ENCODE results near the gene GUK1.

GUK1 gene

GRCh38 chr1:228162286-228163006 lies 22.4 kb downstream of the GUK1 start:
- Histone ChIP-seq H3K14ac (ENCODE audit: low read length) (no peak overlapping the region), H4K91ac (ENCODE audit: low read depth, low read length, poor library complexity) (no peak overlapping the region), H3K79me1 (ENCODE audit: low read depth, low read length) (peaks cover 3% of the 10 kb centered on the region), H3K4me3 (ENCODE audit: low read length in 2 of 2) (no peak overlapping the region), H3K27ac (replicated peaks; ENCODE audit: low read length) (no peak overlapping the region), H3K9ac (ENCODE audit: low read depth, low read length, poor library complexity) (peak overlapping the region; percentile 78), H2BK120ac (ENCODE audit: low read depth, low read length) (no peak overlapping the region), H2AFZ (ENCODE audit: low read length) (no peak overlapping the region), H4K8ac (ENCODE audit: low read depth, low read length) (no peak overlapping the region), H3K27me3 (ENCODE audit: control insufficient read depth in 3 of 3, insufficient read depth in 3 of 3, low read depth in 1 of 3, low read length in 3 of 3) (no peaks in the 10 kb centered on the region), H2BK12ac (ENCODE audit: low read length) (no peak overlapping the region), H3K4ac (ENCODE audit: low read length) (no peak overlapping the region), H2AK5ac (ENCODE audit: low read depth, low read length) (peak overlapping the region; percentile 86), H2BK15ac (ENCODE audit: low read length) (peak overlapping the region; percentile 32), H3K36me3 (replicated peaks in 1 of 2; ENCODE audit: control insufficient read depth in 2 of 2, insufficient read depth in 2 of 2, low read length in 2 of 2) (no peaks in the 10 kb centered on the region), H3K4me1 (ENCODE audit: control insufficient read depth in 2 of 2, insufficient read depth in 1 of 2, low read depth in 1 of 2, low read length in 2 of 2) (peaks cover 5 to 15% of the 10 kb centered on the region in 2 donors), H3K23ac (ENCODE audit: low read depth, low read length, poor library complexity) (peak overlapping the region; percentile 17), H3K9me3 (replicated peaks in 1 of 2; ENCODE audit: control insufficient read depth in 2 of 2, insufficient read depth in 1 of 2, low read depth in 1 of 2, low read length in 2 of 2) (no peaks in the 10 kb centered on the region), H3K4me2 (ENCODE audit: insufficient read depth, low read length, poor library complexity, severe bottlenecking) (no peak overlapping the region), H2BK5ac (ENCODE audit: low read length) (no peak overlapping the region), H3K18ac (ENCODE audit: low read length) (peak overlapping the region; percentile 11)
- DNase-seq (ENCODE audit: low spot score), result no peak
- WGBS, 2 donors (ENCODE audit: extremely low coverage in 2 of 2, insufficient read length in 2 of 2, insufficient replicate concordance in 1 of 2), result no CpG with 5 or more reads among the region's 14 CpGs

- no peak overlapping the region for H2BK120ac ChIP-seq (ENCODE audit: low read depth, low read length)
These were observed 23.1 kb downstream of the GUK1 start for GRCh38 chr1:228163007-228163753.

GRCh38 chr1:228163776-228164519 lies 23.9 kb downstream of the GUK1 start:
- Histone ChIP-seq H3K79me1 (ENCODE audit: low read depth, low read length) (peaks cover 3% of the 10 kb centered on the region), H4K8ac (ENCODE audit: low read depth, low read length) (no peak overlapping the region), H2BK12ac (ENCODE audit: low read length) (peak overlapping the region; percentile 16), H3K36me3 (replicated peaks in 1 of 2; ENCODE audit: control insufficient read depth in 2 of 2, insufficient read depth in 2 of 2, low read length in 2 of 2) (no peaks in the 10 kb centered on the region), H2AFZ (ENCODE audit: low read length) (no peak overlapping the region), H3K4ac (ENCODE audit: low read length) (peak overlapping the region; percentile 32), H3K4me1 (ENCODE audit: control insufficient read depth in 2 of 2, insufficient read depth in 1 of 2, low read depth in 1 of 2, low read length in 2 of 2) (peaks cover 5 to 15% of the 10 kb centered on the region in 2 donors), H4K91ac (ENCODE audit: low read depth, low read length, poor library complexity) (no peak overlapping the region), H3K27me3 (ENCODE audit: control insufficient read depth in 3 of 3, insufficient read depth in 3 of 3, low read depth in 1 of 3, low read length in 3 of 3) (no peaks in the 10 kb centered on the region), H3K27ac (replicated peaks; ENCODE audit: low read length) (no peak overlapping the region), H2BK120ac (ENCODE audit: low read depth, low read length) (no peak overlapping the region), H2BK5ac (ENCODE audit: low read length) (no peak overlapping the region), H3K4me3 (ENCODE audit: low read length in 2 of 2) (peak overlapping the region in 1 of 2 donors; percentile 9), H2AK5ac (ENCODE audit: low read depth, low read length) (peak overlapping the region; percentile 77), H2BK15ac (ENCODE audit: low read length) (no peak overlapping the region), H3K4me2 (ENCODE audit: insufficient read depth, low read length, poor library complexity, severe bottlenecking) (no peak overlapping the region), H3K18ac (ENCODE audit: low read length) (no peak overlapping the region), H3K9me3 (replicated peaks in 1 of 2; ENCODE audit: control insufficient read depth in 2 of 2, insufficient read depth in 1 of 2, low read depth in 1 of 2, low read length in 2 of 2) (no peaks in the 10 kb centered on the region), H3K23ac (ENCODE audit: low read depth, low read length, poor library complexity) (no peak overlapping the region), H3K9ac (ENCODE audit: low read depth, low read length, poor library complexity) (no peak overlapping the region), H3K14ac (ENCODE audit: low read length) (no peak overlapping the region)
- no CpG with 5 or more reads among the region's 10 CpGs for whole genome bisulfite sequencing, 2 donors (ENCODE audit: extremely low coverage in 2 of 2, insufficient read length in 2 of 2, insufficient replicate concordance in 1 of 2)
- no peak for DNase-seq (ENCODE audit: low spot score)

More at GRCh38 chr1:228163007-228163753, 23.1 kb downstream of the GUK1 start:
- Histone ChIP-seq H3K27ac (replicated peaks; ENCODE audit: low read length) (no peak overlapping the region), H3K18ac (ENCODE audit: low read length) (peak overlapping the region; percentile 18), H3K14ac (ENCODE audit: low read length) (no peak overlapping the region), H3K36me3 (replicated peaks in 1 of 2; ENCODE audit: control insufficient read depth in 2 of 2, insufficient read depth in 2 of 2, low read length in 2 of 2) (no peaks in the 10 kb centered on the region), H3K4ac (ENCODE audit: low read length) (no peak overlapping the region), H3K79me1 (ENCODE audit: low read depth, low read length) (peaks cover 3% of the 10 kb centered on the region), H3K23ac (ENCODE audit: low read depth, low read length, poor library complexity) (no peak overlapping the region), H3K4me1 (ENCODE audit: control insufficient read depth in 2 of 2, insufficient read depth in 1 of 2, low read depth in 1 of 2, low read length in 2 of 2) (peaks cover 5 to 15% of the 10 kb centered on the region in 2 donors), H2BK12ac (ENCODE audit: low read length) (no peak overlapping the region), H4K8ac (ENCODE audit: low read depth, low read length) (no peak overlapping the region), H2BK15ac (ENCODE audit: low read length) (peak overlapping the region; percentile 10), H4K91ac (ENCODE audit: low read depth, low read length, poor library complexity) (no peak overlapping the region), H2BK5ac (ENCODE audit: low read length) (no peak overlapping the region), H3K4me2 (ENCODE audit: insufficient read depth, low read length, poor library complexity, severe bottlenecking) (no peak overlapping the region), H3K27me3 (ENCODE audit: control insufficient read depth in 3 of 3, insufficient read depth in 3 of 3, low read depth in 1 of 3, low read length in 3 of 3) (no peaks in the 10 kb centered on the region), H2AK5ac (ENCODE audit: low read depth, low read length) (peak overlapping the region; percentile 86), H3K4me3 (ENCODE audit: low read length in 2 of 2) (no peak overlapping the region), H3K9ac (ENCODE audit: low read depth, low read length, poor library complexity) (peak overlapping the region; percentile 12), H2AFZ (ENCODE audit: low read length) (no peak overlapping the region), H3K9me3 (replicated peaks in 1 of 2; ENCODE audit: control insufficient read depth in 2 of 2, insufficient read depth in 1 of 2, low read depth in 1 of 2, low read length in 2 of 2) (no peaks in the 10 kb centered on the region)
- no peak for DNase-seq (ENCODE audit: low spot score)
- no CpG with 5 or more reads among the region's 30 CpGs for WGBS, 2 donors (ENCODE audit: extremely low coverage in 2 of 2, insufficient read length in 2 of 2, insufficient replicate concordance in 1 of 2)
